HG03159 (cell line): ENCODE data around the gene OR4N5.
"Not testable (repeated sequence)": the region's sequence is repeated elsewhere in the genome, so short reads cannot be mapped to it uniquely, and the experiment has no call there.

Source experiments
- ATAC-seq: cut with Tn5 transposase; IDR thresholded peaks from one replicate; pipeline ENCODE4 v1.9.1; 2021; ENCODE audit warnings: mild to moderate bottlenecking, moderate library complexity; ENCODE audit not compliant: unreplicated experiment

The OR4N5 gene

GRCh38 chr14:20138520-20138919 lies at the start of gene OR4N5:
Gene OR4N5 (plus strand): TSS chr14:20138820. CDS start chr14:20143736, 4,916 bp downstream.
- ATAC-seq: no peak

GRCh38 chr14:20092050-20092449 lies 46.6 kb upstream of the OR4N5 start:
- no peak for ATAC-seq

- ATAC-seq: no peak
Observed at GRCh38 chr14:20093442-20093841, 45.2 kb upstream of the OR4N5 start.

GRCh38 chr14:20098926-20099770 lies 39.5 kb upstream of the OR4N5 start:
- ATAC-seq: not testable (repeated sequence)

- no peak for ATAC-seq
Observed at GRCh38 chr14:20110438-20110837, 28.2 kb upstream of the OR4N5 start, which contains the start of gene OR4K17. Gene OR4K17 (plus strand): TSS chr14:20110739. CDS start chr14:20117500, 6,761 bp downstream.

GRCh38 chr14:20112321-20112720 lies 26.3 kb upstream of the OR4N5 start:
- ATAC-seq: no peak

GRCh38 chr14:20116748-20117147 lies 21.9 kb upstream of the OR4N5 start:
- ATAC-seq: no peak

GRCh38 chr14:20118795-20119194 lies 19.8 kb upstream of the OR4N5 start:
- ATAC-seq: no peak

GRCh38 chr14:20143911-20144310 lies 5.3 kb downstream of the OR4N5 start:
- no peak for ATAC-seq

- no peak for ATAC-seq
Observed at GRCh38 chr14:20144820-20145219, 6.2 kb downstream of the OR4N5 start.

GRCh38 chr14:20164462-20164861 lies 25.8 kb downstream of the OR4N5 start:
- ATAC-seq: no peak

- no peak for ATAC-seq
Observed at GRCh38 chr14:20167091-20167490, 28.5 kb downstream of the OR4N5 start.

- not testable (repeated sequence) for ATAC-seq
Observed at GRCh38 chr14:20169852-20170251, 31.2 kb downstream of the OR4N5 start.

GRCh38 chr14:20174205-20174604 lies 35.6 kb downstream of the OR4N5 start:
- not testable (repeated sequence) for ATAC-seq

- ATAC-seq: no peak
Observed at GRCh38 chr14:20176330-20176729, 37.7 kb downstream of the OR4N5 start.

- no peak for ATAC-seq
Observed at GRCh38 chr14:20177433-20177974, 38.9 kb downstream of the OR4N5 start.

GRCh38 chr14:20179218-20179617 lies 40.6 kb downstream of the OR4N5 start:
- ATAC-seq: no peak

GRCh38 chr14:20179880-20180279 lies 41.3 kb downstream of the OR4N5 start:
- ATAC-seq: no peak

- ATAC-seq: no peak
Observed at GRCh38 chr14:20180486-20180885, 41.9 kb downstream of the OR4N5 start.

- ATAC-seq: no peak
Observed at GRCh38 chr14:20184181-20184580, 45.6 kb downstream of the OR4N5 start.

- ATAC-seq: no peak
Observed at GRCh38 chr14:20190596-20190995, 52.0 kb downstream of the OR4N5 start, which contains the start of gene OR11G2. Gene OR11G2 (plus strand): TSS chr14:20190896. CDS start chr14:20197438, 6,542 bp downstream.

- ATAC-seq: no peak
Observed at GRCh38 chr14:20191396-20191795, 52.8 kb downstream of the OR4N5 start.
